ENCODE measurements around the gene ZDHHC14.
"Not testable (repeated sequence)": the region's sequence is repeated elsewhere in the genome, so short reads cannot be mapped to it uniquely, and the experiment has no call there.

Gene ZDHHC14

GRCh38 chr6:157672726-157673412, 291.9 kb downstream of the ZDHHC14 start:
- peak; percentile 63 for DNase-seq

GRCh38 chr6:157673596-157673995, 292.6 kb downstream of the ZDHHC14 start:
- no peak for DNase-seq

GRCh38 chr6:157674061-157674460, 293.1 kb downstream of the ZDHHC14 start:
- DNase-seq = no peak

GRCh38 chr6:157675831-157676230, 294.8 kb downstream of the ZDHHC14 start:
- no peak for DNase-seq

GRCh38 chr6:157676241-157676640, 295.3 kb downstream of the ZDHHC14 start:
- no peak for DNase-seq

- DNase-seq = no peak
These were observed 296.2 kb downstream of the ZDHHC14 start for GRCh38 chr6:157677235-157677634.

GRCh38 chr6:157679605-157680580, 298.9 kb downstream of the ZDHHC14 start:
- DNase-seq = no peak

GRCh38 chr6:157681041-157681650, 300.2 kb downstream of the ZDHHC14 start:
- peak; percentile 86 for DNase-seq

- DNase-seq = no peak
These were observed 302.0 kb downstream of the ZDHHC14 start for GRCh38 chr6:157682856-157683481.

GRCh38 chr6:157683707-157684106, 302.7 kb downstream of the ZDHHC14 start:
- no peak for DNase-seq

- DNase-seq = no peak
These were observed 303.8 kb downstream of the ZDHHC14 start for GRCh38 chr6:157684620-157685299.

GRCh38 chr6:157685596-157686280, 304.7 kb downstream of the ZDHHC14 start:
- no peak for DNase-seq

GRCh38 chr6:157688275-157688959, 307.4 kb downstream of the ZDHHC14 start:
- no peak for DNase-seq

- peak; percentile 75 for DNase-seq
These were observed 308.1 kb downstream of the ZDHHC14 start for GRCh38 chr6:157688960-157689599.

GRCh38 chr6:157689875-157690274, 308.9 kb downstream of the ZDHHC14 start:
- DNase-seq = no peak

GRCh38 chr6:157690441-157691210, 309.6 kb downstream of the ZDHHC14 start:
- DNase-seq = no peak

- not testable (repeated sequence) for DNase-seq
These were observed 310.6 kb downstream of the ZDHHC14 start for GRCh38 chr6:157691621-157692020.

GRCh38 chr6:157693867-157694266, 312.9 kb downstream of the ZDHHC14 start:
- no peak for DNase-seq

GRCh38 chr6:157695301-157696040, 314.5 kb downstream of the ZDHHC14 start:
- DNase-seq = no peak

Data from NCI-H69 (cell line).